GM12864 (cell line): ENCODE measurements around the gene FAM221B.

Experiments used
- DNase-seq: peaks from one replicate; pipeline ENCODE4 v3.0.0-alpha.2; 2011; ENCODE audit warnings: low read depth
- H3K4me3 ChIP-seq: 2 replicates; pipeline ENCODE4 v1.5.1; 2011; ENCODE audit warnings: mild to moderate bottlenecking, low read depth, low read length, control low read depth
- CTCF ChIP-seq: IDR thresholded peaks from 2 replicates; pipeline ENCODE4 v1.5.1; 2011; ENCODE audit warnings: low read depth, mild to moderate bottlenecking, moderate library complexity, low read length, control low read depth, inconsistent platforms; ENCODE audit errors: missing control alignments

FAM221B gene

GRCh38 chr9:35812025-35812602 lies 16.4 kb downstream of the FAM221B start, which contains the start of gene SPAG8:
Gene SPAG8, minus strand, starts transcription at chr9:35812262. Its CDS starts 115 bp downstream, at chr9:35812147.
- TF ChIP-seq CTCF, result no peak

GRCh38 chr9:35811381-35812024 lies 17.0 kb downstream of the FAM221B start:
- H3K4me3 ChIP-seq, result peak overlapping the region; percentile 40
- no peak for DNase-seq
- no peak for TF ChIP-seq CTCF

More at GRCh38 chr9:35812025-35812602, 16.4 kb downstream of the FAM221B start, which contains the start of gene SPAG8:
- H3K4me3 ChIP-seq, result peak within 1 kb of the TSS; percentile 40
- peak; percentile 96 for DNase-seq

GRCh38 chr9:35810122-35810521 lies 18.4 kb downstream of the FAM221B start:
- DNase-seq, result no peak
- no peak for TF ChIP-seq CTCF
- H3K4me3 ChIP-seq, result no peak overlapping the region

- no peak overlapping the region for H3K4me3 ChIP-seq
- TF ChIP-seq CTCF, result no peak
- DNase-seq, result no peak
Measured at GRCh38 chr9:35808433-35808832, 20.1 kb downstream of the FAM221B start.

GRCh38 chr9:35806101-35806500 lies 22.4 kb downstream of the FAM221B start:
- H3K4me3 ChIP-seq, result no peak overlapping the region
- no peak for DNase-seq
- TF ChIP-seq CTCF, result no peak

- DNase-seq, result no peak
- H3K4me3 ChIP-seq, result no peak overlapping the region
- TF ChIP-seq CTCF, result no peak
Measured at GRCh38 chr9:35801328-35802128, 27.0 kb downstream of the FAM221B start.
